Nephron progenitor cell (in vitro differentiated cells): Measurements from ENCODE around the gene RGPD8.
"Not testable (repeated sequence)": the region's sequence is repeated elsewhere in the genome, so short reads cannot be mapped to it uniquely, and the experiment has no call there.

Experiments
- DNase-seq: peaks from one replicate; pipeline ENCODE4 v3.0.0; 2021
- H3K27ac Mint-ChIP-seq: 2 replicates; pipeline ENCODE4 v1.8.0; 2021; ENCODE audit warnings: mild to moderate bottlenecking, moderate library complexity, mixed read lengths
- H3K27me3 Mint-ChIP-seq: 2 replicates; pipeline ENCODE4 v1.8.0; 2021; ENCODE audit warnings: mild to moderate bottlenecking, low read depth, mixed read lengths; ENCODE audit not compliant: poor library complexity
- H3K36me3 Mint-ChIP-seq: 2 replicates; pipeline ENCODE4 v1.8.0; 2021; ENCODE audit warnings: low read depth, mixed read lengths
- H3K4me1 Mint-ChIP-seq: 2 replicates; pipeline ENCODE4 v1.8.0; 2021; ENCODE audit warnings: mixed read lengths
- H3K4me3 Mint-ChIP-seq: 2 replicates; pipeline ENCODE4 v1.8.0; 2021; ENCODE audit warnings: mild to moderate bottlenecking, moderate library complexity, mixed read lengths
- H3K9me3 Mint-ChIP-seq: 2 replicates; pipeline ENCODE4 v1.8.0; 2021; ENCODE audit warnings: mild to moderate bottlenecking, moderate library complexity, mixed read lengths
- TF ChIP-seq, protein P1 (sequence below): fragments of 200-600 bp; sonication (generic); IDR thresholded peaks from 2 replicates; pipeline ENCODE4 v1.5.0; 2021; ENCODE audit warnings: antibody characterized with exemption

RGPD8 gene

DNA sequence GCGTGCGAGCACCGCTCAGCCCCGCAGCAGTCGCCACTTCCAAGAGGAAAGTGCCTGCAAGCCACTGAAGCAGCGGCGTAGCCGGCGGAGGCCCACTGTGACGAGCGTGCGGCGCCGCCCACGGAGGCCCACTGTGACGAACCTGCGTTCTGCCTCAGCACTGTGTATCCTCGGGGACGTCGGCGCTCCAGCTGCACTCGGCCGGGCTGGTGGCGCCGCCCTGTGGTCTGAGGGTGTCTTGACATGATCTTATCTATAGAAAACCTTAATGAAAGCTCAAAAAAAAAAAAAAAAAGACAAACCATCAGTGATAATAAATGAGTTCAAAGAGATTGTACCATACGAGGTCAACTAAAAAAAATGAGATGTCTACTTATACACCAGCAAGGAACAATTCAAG, at the start of gene RGPD8:
RGPD8 (minus strand) TSS at position 166 of the 400 bp plus-strand sequence. CDS start 192 bp downstream, outside the sequence.
- H3K36me3 Mint-ChIP-seq, H3K9me3 Mint-ChIP-seq: not testable (repeated sequence)

DNA sequence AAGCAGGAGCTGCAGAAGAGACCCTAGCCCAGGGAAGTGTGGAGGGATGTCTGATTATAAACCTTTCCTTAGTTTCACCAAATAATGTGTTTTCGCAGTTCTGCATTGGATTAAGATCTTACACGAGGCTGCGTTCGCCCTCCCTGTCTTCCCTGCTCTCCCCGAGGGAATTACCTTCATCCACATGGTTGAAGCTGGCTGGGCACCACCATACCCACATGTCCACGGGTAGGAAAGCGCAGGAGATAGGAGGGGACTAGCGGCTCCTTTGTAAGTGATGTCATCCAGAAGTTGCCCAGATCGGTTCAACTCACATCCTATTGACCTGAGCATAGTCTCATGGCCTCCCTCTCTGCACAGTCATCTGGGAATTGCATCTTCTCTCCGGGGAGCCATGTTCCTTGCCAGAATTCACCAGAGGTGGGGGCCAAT, 49.6 kb upstream of the RGPD8 start:
- peak overlapping the region; percentile 86 for H3K27ac Mint-ChIP-seq
- H3K27me3 Mint-ChIP-seq: peaks cover 3% of the 10 kb centered on the region
- peak overlapping the region; percentile 97 for H3K4me3 Mint-ChIP-seq
- TF ChIP-seq, protein P1, sequence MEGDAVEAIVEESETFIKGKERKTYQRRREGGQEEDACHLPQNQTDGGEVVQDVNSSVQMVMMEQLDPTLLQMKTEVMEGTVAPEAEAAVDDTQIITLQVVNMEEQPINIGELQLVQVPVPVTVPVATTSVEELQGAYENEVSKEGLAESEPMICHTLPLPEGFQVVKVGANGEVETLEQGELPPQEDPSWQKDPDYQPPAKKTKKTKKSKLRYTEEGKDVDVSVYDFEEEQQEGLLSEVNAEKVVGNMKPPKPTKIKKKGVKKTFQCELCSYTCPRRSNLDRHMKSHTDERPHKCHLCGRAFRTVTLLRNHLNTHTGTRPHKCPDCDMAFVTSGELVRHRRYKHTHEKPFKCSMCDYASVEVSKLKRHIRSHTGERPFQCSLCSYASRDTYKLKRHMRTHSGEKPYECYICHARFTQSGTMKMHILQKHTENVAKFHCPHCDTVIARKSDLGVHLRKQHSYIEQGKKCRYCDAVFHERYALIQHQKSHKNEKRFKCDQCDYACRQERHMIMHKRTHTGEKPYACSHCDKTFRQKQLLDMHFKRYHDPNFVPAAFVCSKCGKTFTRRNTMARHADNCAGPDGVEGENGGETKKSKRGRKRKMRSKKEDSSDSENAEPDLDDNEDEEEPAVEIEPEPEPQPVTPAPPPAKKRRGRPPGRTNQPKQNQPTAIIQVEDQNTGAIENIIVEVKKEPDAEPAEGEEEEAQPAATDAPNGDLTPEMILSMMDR: no peak
- no peaks in the 10 kb centered on the region for H3K9me3 Mint-ChIP-seq
- peak; percentile 14 for DNase-seq
- H3K4me1 Mint-ChIP-seq: peaks cover 27% of the 10 kb centered on the region
- H3K36me3 Mint-ChIP-seq: peaks cover 45% of the 10 kb centered on the region

More for the DNA sequence above, at the start of gene RGPD8:
- not testable (repeated sequence) for H3K27me3 Mint-ChIP-seq
- TF ChIP-seq, protein P1: peak; percentile 59
- peak; percentile 88 for DNase-seq
- Mint-ChIP-seq H3K27ac (peak within 1 kb of the TSS; percentile 10), H3K4me3 (peak within 1 kb of the TSS; percentile 75), H3K4me1 (peaks cover 27% of the 10 kb centered on the region)

DNA sequence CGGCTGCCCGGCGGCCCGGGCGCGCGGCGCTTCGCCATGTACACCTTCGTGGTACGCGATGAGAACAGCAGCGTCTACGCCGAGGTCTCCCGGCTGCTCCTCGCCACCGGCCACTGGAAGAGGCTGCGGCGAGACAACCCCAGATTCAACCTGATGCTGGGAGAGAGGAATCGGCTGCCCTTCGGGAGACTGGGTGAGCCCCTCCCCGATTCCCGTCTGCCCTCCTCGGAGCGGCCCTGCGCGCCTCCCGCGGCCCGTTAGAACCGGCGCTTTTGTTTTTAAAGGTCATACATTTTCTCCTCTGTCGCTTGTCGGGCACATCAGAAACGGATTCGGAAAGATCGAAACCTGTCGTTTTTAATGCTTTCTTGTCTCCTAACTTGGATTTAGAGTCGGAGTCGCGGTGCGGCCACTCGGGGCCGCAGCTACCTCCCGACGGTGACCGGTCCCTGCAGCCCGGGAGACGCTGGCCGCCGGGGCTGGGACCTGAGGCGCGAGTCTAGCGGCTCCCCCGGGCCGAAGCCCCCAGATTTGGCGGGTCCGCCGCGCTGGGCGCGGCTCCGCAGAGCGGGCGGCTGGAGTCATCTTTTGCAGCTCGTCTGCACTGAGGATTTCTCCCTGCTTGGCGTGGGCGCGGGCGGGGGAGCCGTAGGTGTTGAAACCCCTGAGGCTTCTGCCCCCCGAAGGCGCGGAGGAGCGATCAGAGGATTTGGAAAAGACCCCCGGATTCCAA, 49.0 kb upstream of the RGPD8 start:
- Mint-ChIP-seq H3K27me3 (peaks cover 3% of the 10 kb centered on the region), H3K9me3 (no peaks in the 10 kb centered on the region), H3K27ac (peak overlapping the region; percentile 91), H3K4me3 (peak overlapping the region; percentile 97), H3K4me1 (peaks cover 27% of the 10 kb centered on the region), H3K36me3 (peaks cover 39% of the 10 kb centered on the region)
- TF ChIP-seq, protein P1: no peak
- peak; percentile 63 for DNase-seq

DNA sequence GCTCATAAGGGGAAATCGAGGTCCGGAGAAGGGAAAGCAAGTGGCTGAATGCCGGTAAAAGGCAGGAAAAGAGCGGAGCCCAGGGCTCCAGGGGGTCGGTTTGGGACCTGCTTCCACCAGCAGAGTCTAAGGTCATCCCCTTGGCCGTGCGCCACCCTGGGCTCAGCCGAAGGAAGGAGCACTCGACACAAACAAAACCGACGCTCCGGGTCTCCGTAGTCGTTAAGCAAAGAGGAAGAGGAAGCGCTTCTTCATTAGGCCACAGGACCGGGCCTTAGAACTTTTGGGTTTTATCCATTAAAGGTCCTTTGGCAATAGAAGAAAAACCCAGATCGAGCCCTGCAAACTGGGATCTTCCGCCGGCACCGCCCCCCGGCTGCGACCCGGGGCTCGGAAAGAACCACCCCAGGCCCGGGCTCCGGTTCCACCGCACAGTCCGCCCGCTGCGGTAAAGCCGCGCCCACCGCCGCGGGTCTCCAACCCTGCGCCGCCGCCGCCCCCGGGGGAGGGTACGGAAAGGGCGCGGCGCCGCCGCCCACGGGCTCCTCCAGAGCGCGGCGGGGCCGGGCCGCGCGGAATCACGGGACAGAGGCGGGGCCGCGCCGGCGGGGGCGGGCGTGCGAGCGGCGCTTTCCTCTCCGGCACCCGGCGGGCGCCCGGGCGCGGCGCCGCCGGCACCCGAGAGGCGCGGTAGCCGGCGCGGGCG, 48.2 kb upstream of the RGPD8 start, which contains the start of gene TTL:
TTL (plus strand) TSS at position 629 of the 706 bp plus-strand sequence. CDS start 189 bp downstream, outside the sequence.
- peaks cover 30% of the 10 kb centered on the region for H3K4me1 Mint-ChIP-seq
- H3K27me3 Mint-ChIP-seq: peaks cover 3% of the 10 kb centered on the region

DNA sequence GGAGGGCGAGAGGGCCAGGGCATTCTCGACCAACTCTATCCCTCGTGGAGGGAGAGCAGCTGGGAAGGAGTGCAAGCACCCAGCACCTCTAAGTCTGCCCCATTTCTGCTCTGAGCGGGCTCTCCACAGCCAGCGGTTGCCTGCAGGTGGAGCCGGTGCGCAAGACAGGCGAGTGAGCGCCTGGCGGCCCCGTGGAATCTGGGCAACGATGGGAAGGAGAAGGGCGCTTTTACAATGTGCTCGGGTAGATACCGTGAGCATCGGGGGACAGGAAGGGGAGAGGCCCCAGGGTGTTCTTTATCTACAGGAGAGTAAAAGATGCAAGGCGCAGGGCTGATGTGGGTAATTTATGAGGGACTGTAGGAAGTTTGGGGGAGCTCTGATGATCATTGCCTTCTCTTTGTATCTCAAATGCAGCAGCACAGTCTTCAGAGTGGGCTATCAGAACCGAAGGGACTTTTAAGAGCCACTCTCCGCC, 47.6 kb upstream of the RGPD8 start:
- Mint-ChIP-seq H3K36me3 (peaks cover 25% of the 10 kb centered on the region), H3K4me3 (peak overlapping the region; percentile 95), H3K27ac (peak overlapping the region; percentile 97), H3K4me1 (peaks cover 36% of the 10 kb centered on the region), H3K27me3 (peaks cover 3% of the 10 kb centered on the region), H3K9me3 (no peaks in the 10 kb centered on the region)
- TF ChIP-seq, protein P1: peak; percentile 53
- peak; percentile 83 for DNase-seq

More for the DNA sequence above, 48.2 kb upstream of the RGPD8 start, which contains the start of gene TTL:
- DNase-seq: peak; percentile 85
- Mint-ChIP-seq H3K4me3 (peak within 1 kb of the TSS; percentile 97), H3K27ac (peak within 1 kb of the TSS; percentile 97), H3K9me3 (no peaks in the 10 kb centered on the region), H3K36me3 (peaks cover 31% of the 10 kb centered on the region)
- TF ChIP-seq, protein P1: no peak
